Caco-2 (cell line): ENCODE results near the gene LAD1. TPM values are rescaled to one million over a fixed set of nuclear protein-coding genes. Genes with fewer than 3 reads are reported as not detected.

Experiments used
- BruUV-seq: library from RNA; stranded (reverse); fragments of 400-500 nt; replicated peaks from 2 replicates; lab custom pipeline; 2021; lab: Mats Ljungman, UMichigan
- CTCF ChIA-PET: fragments of 300-600 bp; sonication (Branson Sonifier 250); formaldehyde crosslinking; loops from one replicate; lab custom pipeline; 2022; ENCODE audit warnings: antibody characterized with exemption; lab: Charles Lee
- POLR2A ChIA-PET: fragments of 300-600 bp; sonication (Branson Sonifier 250); formaldehyde crosslinking; loops from one replicate; lab custom pipeline; 2022; ENCODE audit warnings: antibody characterized with exemption; lab: Charles Lee
- DNase-seq, 2 experiments: peaks; one replicate each; pipeline versions ENCODE4 v3.0.0 to v3.0.0-alpha.2; 2020 to 2022
- H3K27me3 ChIP-seq: replicated peaks from 2 replicates; pipeline ENCODE4 v1.6.0; 2011; ENCODE audit warnings: low read length; ENCODE audit not compliant: control insufficient read depth, insufficient read depth
- H3K36me3 ChIP-seq: 2 replicates; pipeline ENCODE4 v1.5.1; 2011; ENCODE audit warnings: low read length; ENCODE audit not compliant: control insufficient read depth, insufficient read depth
- H3K4me1 ChIP-seq: fragments of 250-450 bp; sonication (Bioruptor Pico); 2 replicates; pipeline ENCODE4 v1.5.1; 2020; ENCODE audit warnings: mild to moderate bottlenecking
- H3K4me3 ChIP-seq: 2 replicates; pipeline ENCODE4 v1.5.1; 2011; ENCODE audit warnings: low read depth, mild to moderate bottlenecking, control low read depth, low read length
- H3K9me3 ChIP-seq: fragments of 250-450 bp; sonication (Bioruptor Pico); 2 replicates; pipeline ENCODE4 v1.5.1; 2020; ENCODE audit warnings: mild to moderate bottlenecking, moderate library complexity
- H3K27ac Mint-ChIP-seq: one replicate; pipeline ENCODE4 v1.8.0; 2022; ENCODE audit warnings: mixed read lengths; ENCODE audit not compliant: unreplicated experiment
- H3K27me3 Mint-ChIP-seq: one replicate; pipeline ENCODE4 v1.8.0; 2022; ENCODE audit warnings: mixed read lengths; ENCODE audit not compliant: insufficient read depth, unreplicated experiment
- H3K36me3 Mint-ChIP-seq: one replicate; pipeline ENCODE4 v1.8.0; 2022; ENCODE audit warnings: mild to moderate bottlenecking, mixed read lengths; ENCODE audit not compliant: insufficient read depth, unreplicated experiment
- H3K4me1 Mint-ChIP-seq: one replicate; pipeline ENCODE4 v1.8.0; 2022; ENCODE audit warnings: low read depth, mixed read lengths; ENCODE audit not compliant: unreplicated experiment
- H3K4me3 Mint-ChIP-seq: one replicate; pipeline ENCODE4 v1.8.0; 2022; ENCODE audit warnings: mild to moderate bottlenecking, moderate library complexity, mixed read lengths; ENCODE audit not compliant: unreplicated experiment
- H3K9me3 Mint-ChIP-seq: one replicate; pipeline ENCODE4 v1.8.0; 2022; ENCODE audit warnings: mixed read lengths; ENCODE audit not compliant: unreplicated experiment
- intact Hi-C: fragments of 100-400 bp; cut with micrococcal nuclease; formaldehyde crosslinking; loops from one replicate; pipeline ENCODE4 v1.10.0; 2022; ENCODE audit not compliant: unreplicated experiment
- total RNA-seq: library from RNA; stranded (reverse); gene quantifications from 2 replicates; pipeline ENCODE4 v1.2.3, GENCODE V29; 2022
- TF ChIP-seq, protein P1 (sequence below), 2 experiments: fragments of 200-600 bp in 1 of 2; IDR thresholded peaks; 1 replicate in 1 of 2; 2 replicates in 1 of 2; pipeline versions ENCODE4 v1.5.1 to v1.8.0; 2011 to 2022; ENCODE audit warnings: antibody characterized with exemption in 1 of 2, control low read depth in 1 of 2, inconsistent platforms in 1 of 2, low read depth in 1 of 2, low read length in 1 of 2, mild to moderate bottlenecking in 1 of 2, moderate library complexity in 1 of 2; ENCODE audit not compliant: insufficient read depth in 1 of 2, severe bottlenecking in 1 of 2, unreplicated experiment in 1 of 2

The LAD1 gene
- total RNA-seq, 1 experiment from 2014 or later: 80.5 TPM

DNA sequence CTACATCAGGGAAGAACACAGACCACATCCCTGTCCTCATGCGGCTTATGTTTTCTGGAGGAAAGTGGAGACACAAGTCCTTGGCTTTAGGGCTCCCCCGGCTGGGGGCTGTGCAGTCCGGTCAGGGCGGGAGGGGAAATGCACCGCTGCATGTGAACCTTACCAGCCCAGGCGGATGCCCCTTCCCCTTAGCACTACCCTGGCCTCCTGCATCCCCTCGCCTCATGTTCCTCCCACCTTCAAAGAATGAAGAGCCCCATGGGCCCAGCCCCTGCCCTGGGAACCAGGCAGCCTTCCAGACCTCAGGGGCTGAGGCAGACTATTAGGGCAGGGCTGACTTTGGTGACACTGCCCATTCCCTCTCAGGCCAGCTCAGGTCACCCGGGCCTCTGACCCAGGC is 67.1 kb downstream of the LAD1 start:
- no peaks in the 10 kb centered on the region for H3K36me3 ChIP-seq
- H3K27me3 ChIP-seq: no peaks in the 10 kb centered on the region; the same call in 1 of the 2 replicates
- no peaks in the 10 kb centered on the region for H3K4me1 ChIP-seq
- DNase-seq: no peak
- Mint-ChIP-seq H3K4me3 (no peak overlapping the region), H3K27me3 (peaks cover 9% of the 10 kb centered on the region), H3K36me3 (no peaks in the 10 kb centered on the region), H3K27ac (no peak overlapping the region), H3K4me1 (no peaks in the 10 kb centered on the region), H3K9me3 (no peaks in the 10 kb centered on the region)
- ChIA-PET POLR2A (no interaction called here), CTCF (no interaction called here)
- no TSS peak for BruUV-seq
- H3K4me3 ChIP-seq: no peak overlapping the region
- intact Hi-C loops: no loop called here
- no peaks in the 10 kb centered on the region for H3K9me3 ChIP-seq
- TF ChIP-seq, protein P1, sequence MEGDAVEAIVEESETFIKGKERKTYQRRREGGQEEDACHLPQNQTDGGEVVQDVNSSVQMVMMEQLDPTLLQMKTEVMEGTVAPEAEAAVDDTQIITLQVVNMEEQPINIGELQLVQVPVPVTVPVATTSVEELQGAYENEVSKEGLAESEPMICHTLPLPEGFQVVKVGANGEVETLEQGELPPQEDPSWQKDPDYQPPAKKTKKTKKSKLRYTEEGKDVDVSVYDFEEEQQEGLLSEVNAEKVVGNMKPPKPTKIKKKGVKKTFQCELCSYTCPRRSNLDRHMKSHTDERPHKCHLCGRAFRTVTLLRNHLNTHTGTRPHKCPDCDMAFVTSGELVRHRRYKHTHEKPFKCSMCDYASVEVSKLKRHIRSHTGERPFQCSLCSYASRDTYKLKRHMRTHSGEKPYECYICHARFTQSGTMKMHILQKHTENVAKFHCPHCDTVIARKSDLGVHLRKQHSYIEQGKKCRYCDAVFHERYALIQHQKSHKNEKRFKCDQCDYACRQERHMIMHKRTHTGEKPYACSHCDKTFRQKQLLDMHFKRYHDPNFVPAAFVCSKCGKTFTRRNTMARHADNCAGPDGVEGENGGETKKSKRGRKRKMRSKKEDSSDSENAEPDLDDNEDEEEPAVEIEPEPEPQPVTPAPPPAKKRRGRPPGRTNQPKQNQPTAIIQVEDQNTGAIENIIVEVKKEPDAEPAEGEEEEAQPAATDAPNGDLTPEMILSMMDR (IDR thresholded peaks at IDR 0.05; ENCODE audit: insufficient read depth in 1 of 2, low read depth in 1 of 2, low read length in 1 of 2, severe bottlenecking in 1 of 2, unreplicated experiment in 1 of 2): no peak

DNA sequence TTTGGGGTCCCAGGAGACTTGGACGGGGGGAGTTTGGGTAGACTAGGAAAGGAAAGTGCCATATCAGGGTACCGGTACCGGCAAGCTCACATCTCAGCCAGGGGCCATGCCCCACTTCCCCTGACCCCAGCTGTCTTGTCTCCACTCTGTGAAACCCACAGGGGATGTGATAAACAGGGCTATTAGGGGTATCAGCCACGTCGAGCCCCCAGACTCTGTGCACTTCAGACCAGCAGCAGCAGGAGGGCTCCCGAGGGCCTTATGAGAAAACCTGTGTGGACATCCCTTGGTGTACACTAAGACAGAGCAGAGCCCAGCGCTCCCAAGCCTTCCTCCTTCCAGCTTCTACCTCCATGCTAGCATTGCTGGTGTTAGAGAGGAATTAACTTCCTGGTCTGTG is 68.0 kb downstream of the LAD1 start:
- ChIA-PET CTCF (no interaction called here), POLR2A (no interaction called here)
- DNase-seq: no peak
- Histone ChIP-seq H3K36me3 (no peaks in the 10 kb centered on the region), H3K4me1 (no peaks in the 10 kb centered on the region), H3K9me3 (no peaks in the 10 kb centered on the region), H3K27me3 (no peaks in the 10 kb centered on the region; the same call in 1 of the 2 replicates), H3K4me3 (no peak overlapping the region)
- Mint-ChIP-seq H3K27ac (no peak overlapping the region), H3K9me3 (no peaks in the 10 kb centered on the region), H3K27me3 (peaks cover 12% of the 10 kb centered on the region), H3K4me3 (no peak overlapping the region), H3K4me1 (no peaks in the 10 kb centered on the region), H3K36me3 (no peaks in the 10 kb centered on the region)
- TF ChIP-seq, protein P1 (IDR thresholded peaks at IDR 0.05; ENCODE audit: insufficient read depth in 1 of 2, low read depth in 1 of 2, low read length in 1 of 2, severe bottlenecking in 1 of 2, unreplicated experiment in 1 of 2): no peak
- no TSS peak for BruUV-seq
- intact Hi-C loops: no loop called here

Other genes starting within 250 kb of the LAD1 start
- gene TMEM9, start 244.8 kb downstream of the LAD1 start, total RNA-seq: 111 and 125 TPM in 2 replicates
- 0.23 TPM in 1 of 2 replicates, not detected in the other for gene IGFN1, start 208.5 kb downstream of the LAD1 start, total RNA-seq
- 0.05 TPM in 1 of 2 replicates, not detected in the other for gene PKP1, start 115.8 kb downstream of the LAD1 start, total RNA-seq
- 5.9 and 7.3 TPM in 2 replicates for gene TNNT2, start 21.6 kb downstream of the LAD1 start, total RNA-seq
- gene TNNI1, start 22.4 kb upstream of the LAD1 start, total RNA-seq: not detected in 2 replicates
- gene PHLDA3, start 69.9 kb upstream of the LAD1 start, total RNA-seq: 6.5 and 10.5 TPM in 2 replicates
- 60.0 and 60.8 TPM in 2 replicates for gene CSRP1, start 107.8 kb upstream of the LAD1 start, total RNA-seq
- 2.0 and 4.6 TPM in 2 replicates for gene NAV1, start 139.8 kb upstream of the LAD1 start, total RNA-seq